GM12801 (cell line): Measurements from ENCODE around the gene MYO15A.

Experiments
- TF ChIP-seq, protein P1 (sequence below): IDR thresholded peaks from one replicate; pipeline ENCODE4 v1.5.1; 2011; ENCODE audit warnings: control low read depth; ENCODE audit not compliant: insufficient read length; ENCODE audit errors: extremely low read depth

Gene MYO15A

DNA sequence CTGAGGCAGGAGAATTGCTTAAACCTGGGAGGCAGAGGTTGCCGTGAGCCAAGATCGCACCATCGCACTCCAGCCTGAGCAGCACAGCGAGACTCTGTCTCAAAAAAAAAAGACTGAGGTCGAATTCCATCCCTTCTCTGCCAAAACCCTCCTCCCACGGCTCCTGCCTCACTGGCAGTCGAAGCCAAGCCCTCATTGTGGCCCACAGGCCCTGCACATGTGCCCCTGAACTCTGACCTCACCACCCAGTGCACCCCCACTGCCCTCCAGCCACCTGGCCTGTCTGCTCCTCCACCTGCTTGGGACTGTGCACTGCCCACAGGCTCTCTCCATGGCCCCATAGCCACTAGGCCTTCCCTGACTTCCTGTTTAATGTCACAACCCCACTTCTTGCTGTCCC lies 7.0 kb downstream of the MYO15A start:
- TF ChIP-seq, protein P1, sequence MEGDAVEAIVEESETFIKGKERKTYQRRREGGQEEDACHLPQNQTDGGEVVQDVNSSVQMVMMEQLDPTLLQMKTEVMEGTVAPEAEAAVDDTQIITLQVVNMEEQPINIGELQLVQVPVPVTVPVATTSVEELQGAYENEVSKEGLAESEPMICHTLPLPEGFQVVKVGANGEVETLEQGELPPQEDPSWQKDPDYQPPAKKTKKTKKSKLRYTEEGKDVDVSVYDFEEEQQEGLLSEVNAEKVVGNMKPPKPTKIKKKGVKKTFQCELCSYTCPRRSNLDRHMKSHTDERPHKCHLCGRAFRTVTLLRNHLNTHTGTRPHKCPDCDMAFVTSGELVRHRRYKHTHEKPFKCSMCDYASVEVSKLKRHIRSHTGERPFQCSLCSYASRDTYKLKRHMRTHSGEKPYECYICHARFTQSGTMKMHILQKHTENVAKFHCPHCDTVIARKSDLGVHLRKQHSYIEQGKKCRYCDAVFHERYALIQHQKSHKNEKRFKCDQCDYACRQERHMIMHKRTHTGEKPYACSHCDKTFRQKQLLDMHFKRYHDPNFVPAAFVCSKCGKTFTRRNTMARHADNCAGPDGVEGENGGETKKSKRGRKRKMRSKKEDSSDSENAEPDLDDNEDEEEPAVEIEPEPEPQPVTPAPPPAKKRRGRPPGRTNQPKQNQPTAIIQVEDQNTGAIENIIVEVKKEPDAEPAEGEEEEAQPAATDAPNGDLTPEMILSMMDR = no peak

- TF ChIP-seq, protein P1 = no peak
These were observed 7.5 kb downstream of the MYO15A start for GRCh38 chr17:18116078-18116477.

- TF ChIP-seq, protein P1 = no peak
These were observed 9.0 kb downstream of the MYO15A start for GRCh38 chr17:18117533-18117932.

GRCh38 chr17:18117982-18118975 lies 9.7 kb downstream of the MYO15A start:
- TF ChIP-seq, protein P1 = no peak

DNA sequence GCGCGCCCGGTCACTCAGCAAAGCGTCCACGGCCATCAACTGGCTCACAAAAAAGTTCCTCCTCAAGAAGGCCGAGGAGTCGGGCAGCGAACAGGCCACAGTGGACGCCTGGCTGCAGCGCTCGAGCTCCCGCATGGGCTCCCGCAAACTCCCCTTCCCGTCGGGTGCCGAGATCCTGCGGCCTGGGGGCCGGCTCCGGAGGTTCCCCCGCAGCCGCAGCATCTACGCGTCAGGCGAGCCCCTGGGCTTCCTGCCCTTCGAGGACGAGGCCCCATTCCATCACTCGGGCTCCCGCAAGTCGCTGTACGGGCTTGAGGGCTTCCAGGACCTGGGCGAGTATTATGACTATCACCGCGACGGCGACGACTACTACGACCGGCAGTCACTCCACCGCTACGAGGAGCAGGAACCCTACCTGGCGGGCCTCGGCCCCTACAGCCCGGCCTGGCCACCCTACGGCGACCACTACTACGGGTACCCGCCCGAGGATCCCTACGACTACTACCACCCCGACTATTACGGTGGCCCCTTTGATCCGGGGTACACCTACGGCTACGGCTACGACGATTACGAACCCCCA lies 10.7 kb downstream of the MYO15A start:
- TF ChIP-seq, protein P1 = no peak

DNA sequence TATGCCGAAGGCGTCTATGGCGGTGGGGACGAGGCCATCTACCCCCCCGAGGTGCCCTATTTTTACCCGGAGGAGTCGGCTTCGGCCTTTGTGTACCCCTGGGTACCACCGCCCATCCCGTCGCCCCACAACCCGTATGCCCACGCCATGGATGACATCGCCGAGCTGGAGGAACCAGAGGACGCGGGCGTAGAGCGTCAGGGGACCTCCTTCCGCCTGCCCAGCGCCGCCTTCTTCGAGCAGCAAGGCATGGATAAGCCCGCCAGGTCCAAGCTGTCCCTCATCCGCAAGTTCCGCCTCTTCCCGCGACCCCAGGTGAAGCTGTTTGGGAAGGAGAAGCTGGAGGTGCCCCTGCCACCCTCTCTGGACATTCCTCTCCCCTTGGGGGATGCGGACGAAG lies 11.4 kb downstream of the MYO15A start:
- TF ChIP-seq, protein P1 = no peak

- TF ChIP-seq, protein P1 = no peak
These were observed 12.0 kb downstream of the MYO15A start for GRCh38 chr17:18120461-18121017.
